Measurements from ENCODE around the gene NCR3LG1. TPM values are rescaled to one million over a fixed set of nuclear protein-coding genes. Genes with fewer than 3 reads are reported as not detected.

NCR3LG1 gene
- total RNA-seq, 1 experiment from 2014 or later: 1.4 TPM

- H3K4ac ChIP-seq (ENCODE audit: low read depth, low read length): no peak overlapping the region
- no peaks in the 10 kb centered on the region for H3K9me3 ChIP-seq (ENCODE audit: control insufficient read depth, low read depth, low read length)
- Mint-ChIP-seq H3K9me3 (0 out of 5 replicates have a peak, but pooled peaks cover 0 to 3% of the 10 kb centered on the region in 2 experiments), H3K4me1 (peaks cover 9 to 17% of the 10 kb centered on the region in 2 experiments), H3K4me3 (no peak overlapping the region), H3K27ac (no peak overlapping the region; a peak in 1 of 7 replicates), H3K36me3 (ENCODE audit: insufficient read depth in 1 of 3, low read depth in 3 of 3) (peaks cover 7 to 9% (median 8%) of the 10 kb centered on the region in 3 experiments; a peak in 6 of 7 replicates), H3K27me3 (ENCODE audit: low read depth) (peaks cover 17% of the 10 kb centered on the region)
- H2BK5ac ChIP-seq (ENCODE audit: insufficient read length, low read length): no peak overlapping the region
- H3K14ac ChIP-seq (ENCODE audit: insufficient read depth, low read length): no peak overlapping the region
- no peak overlapping the region for H3K18ac ChIP-seq (ENCODE audit: insufficient read length, low read depth, low read length)
- no CpG with 5 or more reads among the region's 5 CpGs for WGBS (ENCODE audit: extremely low coverage, insufficient read length, low lambda C conversion rate)
- no peak for DNase-seq
- H4K20me1 ChIP-seq (ENCODE audit: control insufficient read depth, insufficient read depth, insufficient read length): peaks cover 3% of the 10 kb centered on the region
- no peak overlapping the region for H2BK12ac ChIP-seq (ENCODE audit: insufficient read length, low read depth, low read length)
- no peak overlapping the region for H3K56ac ChIP-seq (ENCODE audit: insufficient read length, low read depth, low read length)
- no peak overlapping the region for H4K8ac ChIP-seq (replicated peaks; ENCODE audit: insufficient read length, low read depth, low read length)
- H3K9ac ChIP-seq (ENCODE audit: extremely low read depth, insufficient read length, low read length): no peak overlapping the region
- H3K23me2 ChIP-seq (ENCODE audit: insufficient read length, low read depth, low read length, poor library complexity, severe bottlenecking): no peaks in the 10 kb centered on the region
- no peaks in the 10 kb centered on the region for H3K27me3 ChIP-seq (ENCODE audit: insufficient read depth, low read length)
- no peaks in the 10 kb centered on the region for H3K79me1 ChIP-seq (ENCODE audit: insufficient read depth, low read depth, low read length, poor library complexity, severe bottlenecking)
- no peak overlapping the region for H2AK5ac ChIP-seq (ENCODE audit: insufficient read length, low read length)
- H3K79me2 ChIP-seq (ENCODE audit: insufficient read depth, low read length): no peaks in the 10 kb centered on the region
- no peak overlapping the region for H2AFZ ChIP-seq (ENCODE audit: low read length)
- H4K5ac ChIP-seq (ENCODE audit: insufficient read length, low read depth, low read length): no peak overlapping the region
- H3K23ac ChIP-seq (ENCODE audit: insufficient read length, low read depth, low read length): no peak overlapping the region
- no peak overlapping the region for H3T11ph ChIP-seq (ENCODE audit: low read length)
- H3K27ac ChIP-seq (ENCODE audit: insufficient read length, low read depth, low read length): no peak overlapping the region
- H2BK20ac ChIP-seq (ENCODE audit: low read depth, low read length, poor library complexity, severe bottlenecking): no peak overlapping the region
- H2BK120ac ChIP-seq (ENCODE audit: low read depth, low read length, poor library complexity, severe bottlenecking): no peak overlapping the region
- no peak overlapping the region for H3K4me2 ChIP-seq (ENCODE audit: insufficient read depth, insufficient read length, low read length)
- no peak overlapping the region for H2BK15ac ChIP-seq (ENCODE audit: low read depth, low read length)
- no peak for TF ChIP-seq CTCF (conservative IDR thresholded peaks at IDR 0.05)
- H3K4me1 ChIP-seq (ENCODE audit: insufficient read depth, low read length): no peaks in the 10 kb centered on the region; the same call in 1 of the 2 replicates
- H4K91ac ChIP-seq (ENCODE audit: insufficient read length, low read depth, low read length): no peak overlapping the region
Measured at GRCh38 chr11:17385492-17385891, 33.9 kb downstream of the NCR3LG1 start.
